H1 (cell line): ENCODE measurements around the gene GSAP. TPM values are rescaled to one million over a fixed set of nuclear protein-coding genes. Genes with fewer than 3 reads are reported as not detected.
A peak's percentile ranks its signal among the peaks of the same experiment; 100 is the strongest.

ENCODE experiments used
- CTCF ChIA-PET: fragments of 300-600 bp; sonication (Branson Sonifier 250); formaldehyde crosslinking; loops from one replicate; lab custom pipeline; 2021; ENCODE audit not compliant: partially characterized antibody; lab: Charles Lee
- POLR2A ChIA-PET: fragments of 300-600 bp; sonication (Branson Sonifier 250); formaldehyde crosslinking; loops from one replicate; lab custom pipeline; 2021; ENCODE audit warnings: inconsistent platforms; ENCODE audit not compliant: partially characterized antibody; lab: Charles Lee
- DNase-seq, 2 experiments: peaks; one replicate each; pipeline versions ENCODE4 v3.0.0 to v3.0.0-alpha.2; 2010 to 2022; ENCODE audit warnings: low spot score in 2 of 2, low read depth in 1 of 2, mixed read lengths in 1 of 2
- FAIRE-seq: peaks from 2 replicates; lab custom pipeline; 2011; peaks lifted over from hg19 to GRCh38; lab: Jason Lieb, UNC
- H2AFZ ChIP-seq: 2 replicates; pipeline ENCODE4 v1.8.1; 2012; ENCODE audit warnings: low read length, inconsistent platforms
- H2AK5ac ChIP-seq: 2 replicates; pipeline ENCODE4 v1.6.1; 2013; ENCODE audit warnings: low read depth, low read length
- H2BK120ac ChIP-seq: replicated peaks from 2 replicates; pipeline ENCODE3; 2013; ENCODE audit warnings: low read depth, low read length, inconsistent platforms
- H2BK12ac ChIP-seq: 2 replicates; pipeline ENCODE4 v1.6.1; 2013; ENCODE audit warnings: low read depth, low read length
- H2BK15ac ChIP-seq: 2 replicates; pipeline ENCODE4 v1.6.1; 2013; ENCODE audit warnings: low read length
- H2BK20ac ChIP-seq: 2 replicates; pipeline ENCODE4 v1.6.1; 2013; ENCODE audit warnings: low read length
- H2BK5ac ChIP-seq: 2 replicates; pipeline ENCODE4 v1.6.1; 2013; ENCODE audit warnings: low read depth, low read length
- H3K14ac ChIP-seq: 2 replicates; pipeline ENCODE4 v1.6.1; 2013; ENCODE audit warnings: inconsistent platforms; ENCODE audit not compliant: insufficient read length
- H3K18ac ChIP-seq: 2 replicates; pipeline ENCODE4 v1.6.1; 2013; ENCODE audit warnings: low read length; ENCODE audit errors: extremely low read depth
- H3K23ac ChIP-seq: 2 replicates; pipeline ENCODE4 v1.6.1; 2013; ENCODE audit warnings: inconsistent platforms; ENCODE audit not compliant: insufficient read length
- H3K23me2 ChIP-seq: 2 replicates; pipeline ENCODE4 v1.6.1; 2013; ENCODE audit warnings: low read depth, low read length
- H3K27ac ChIP-seq: 2 replicates; pipeline ENCODE4 v1.6.1; 2011; ENCODE audit warnings: low read depth, low read length, inconsistent platforms
- H3K27me3 ChIP-seq, 4 experiments: replicated peaks in 1 of 4; 1 replicate in 1 of 4; 2 replicates in 3 of 4; pipeline versions ENCODE4 v1.6.1 to v1.8.1; 2011 to 2013; ENCODE audit warnings: low read length in 3 of 4, mild to moderate bottlenecking in 3 of 4, inconsistent platforms in 2 of 4, mixed read lengths in 2 of 4, moderate library complexity in 1 of 4; ENCODE audit not compliant: control insufficient read depth in 3 of 4, insufficient read depth in 3 of 4; ENCODE audit errors: extremely low read depth in 1 of 4
- H3K36me3 ChIP-seq, 4 experiments: 2 replicates each; pipeline versions ENCODE4 v1.6.1 to v1.8.1; 2011 to 2013; ENCODE audit warnings: mild to moderate bottlenecking in 4 of 4, low read length in 3 of 4, moderate library complexity in 2 of 4, control low read depth in 1 of 4, inconsistent platforms in 1 of 4; ENCODE audit not compliant: insufficient read depth in 4 of 4, control insufficient read depth in 2 of 4
- H3K4ac ChIP-seq: replicated peaks from 2 replicates; pipeline ENCODE3; 2013; ENCODE audit warnings: low read length, low read depth, mixed read lengths, inconsistent platforms; ENCODE audit not compliant: insufficient read length
- H3K4me1 ChIP-seq, 4 experiments: replicated peaks in 1 of 4; 1 replicate in 1 of 4; 2 replicates in 3 of 4; pipeline versions ENCODE4 v1.6.1 to v1.8.1; 2011 to 2013; ENCODE audit warnings: low read length in 3 of 4, inconsistent platforms in 2 of 4, mixed read lengths in 1 of 4; ENCODE audit not compliant: insufficient read depth in 4 of 4, control insufficient read depth in 3 of 4
- H3K4me2 ChIP-seq, 2 experiments: 2 replicates each; pipeline versions ENCODE4 v1.6.1 to v1.8.1; 2011 to 2013; ENCODE audit warnings: low read depth in 2 of 2, low read length in 2 of 2, control low read depth in 1 of 2, inconsistent platforms in 1 of 2, mild to moderate bottlenecking in 1 of 2; ENCODE audit not compliant: insufficient read depth in 1 of 2
- H3K4me3 ChIP-seq, 4 experiments: fragments of 200-600, 300-600 bp in 1 of 4; sonication (generic), shearing (Covaris generic), sonication (Bioruptor Twin) in 1 of 4; 2 replicates each; pipeline versions ENCODE4 v1.5.1 to v1.8.1; 2011 to 2016; ENCODE audit warnings: low read length in 4 of 4, low read depth in 3 of 4, control low read depth in 2 of 4, inconsistent platforms in 2 of 4, mild to moderate bottlenecking in 2 of 4, mixed read lengths in 1 of 4, moderate library complexity in 1 of 4; ENCODE audit not compliant: insufficient read depth in 2 of 4; ENCODE audit errors: extremely low read depth in 1 of 4
- H3K56ac ChIP-seq: replicated peaks from 2 replicates; pipeline ENCODE3; 2013; ENCODE audit warnings: low read depth, mild to moderate bottlenecking, mixed read lengths, low read length, inconsistent platforms; ENCODE audit not compliant: insufficient read length
- H3K79me1 ChIP-seq: 2 replicates; pipeline ENCODE4 v1.6.1; 2013; ENCODE audit warnings: low read depth, low read length, control low read depth
- H3K79me2 ChIP-seq, 2 experiments: 2 replicates each; pipeline versions ENCODE4 v1.6.1 to v1.8.1; 2012 to 2013; ENCODE audit warnings: low read length in 2 of 2, mild to moderate bottlenecking in 2 of 2, inconsistent platforms in 1 of 2; ENCODE audit not compliant: insufficient read depth in 2 of 2, control insufficient read depth in 1 of 2
- H3K9ac ChIP-seq, 4 experiments: replicated peaks in 1 of 4; 1 replicate in 1 of 4; 2 replicates in 3 of 4; pipeline versions ENCODE4 v1.6.1 to v1.8.1; 2011 to 2013; ENCODE audit warnings: low read depth in 3 of 4, low read length in 3 of 4, control low read depth in 2 of 4, mild to moderate bottlenecking in 2 of 4, moderate library complexity in 2 of 4, inconsistent platforms in 1 of 4; ENCODE audit errors: extremely low read depth in 1 of 4
- H3K9me3 ChIP-seq, 2 experiments: 2 replicates each; pipeline versions ENCODE4 v1.6.1 to v1.8.1; 2012 to 2013; ENCODE audit warnings: mild to moderate bottlenecking in 2 of 2, moderate library complexity in 2 of 2, control low read depth in 1 of 2, inconsistent platforms in 1 of 2, low read depth in 1 of 2, low read length in 1 of 2, mixed read lengths in 1 of 2; ENCODE audit not compliant: insufficient read depth in 2 of 2
- H4K20me1 ChIP-seq, 2 experiments: replicated peaks in 1 of 2; 2 replicates each; pipeline versions ENCODE3 to v1.8.1; 2011 to 2013; ENCODE audit warnings: inconsistent platforms in 2 of 2, low read length in 2 of 2, mild to moderate bottlenecking in 1 of 2; ENCODE audit not compliant: insufficient read depth in 2 of 2, control insufficient read depth in 1 of 2
- H4K5ac ChIP-seq: 2 replicates; pipeline ENCODE4 v1.6.1; 2013; ENCODE audit warnings: low read length, low read depth, mixed read lengths, inconsistent platforms; ENCODE audit not compliant: insufficient read length
- H4K8ac ChIP-seq: 2 replicates; pipeline ENCODE4 v1.8.0; 2013; ENCODE audit warnings: mild to moderate bottlenecking, moderate library complexity, low read length, inconsistent platforms; ENCODE audit not compliant: insufficient read depth; ENCODE audit errors: extremely low read depth
- H4K91ac ChIP-seq: replicated peaks from 2 replicates; pipeline ENCODE3; 2013; ENCODE audit warnings: low read length, mixed read lengths, inconsistent platforms; ENCODE audit not compliant: insufficient read length
- BACH1 ChIP-seq: IDR thresholded peaks from 2 replicates; pipeline ENCODE4 v1.6.1; 2012; ENCODE audit warnings: low read length, improper control_type of control experiment
- CTBP2 ChIP-seq: IDR thresholded peaks from 2 replicates; pipeline ENCODE4 v1.7.0; 2011; ENCODE audit warnings: borderline replicate concordance, mild to moderate bottlenecking, moderate library complexity, mixed read lengths, low read length; ENCODE audit not compliant: insufficient read depth, insufficient read length
- PHF8 ChIP-seq: fragments of 200-600 bp; sonication (generic); conservative IDR thresholded peaks from 2 replicates; pipeline ENCODE4 v1.7.1; 2012; ENCODE audit warnings: low read depth, mild to moderate bottlenecking, inconsistent platforms, low read length, moderate library complexity
- RAD21 ChIP-seq, 2 experiments: IDR thresholded peaks in 1 of 2; conservative IDR thresholded peaks in 1 of 2; 2 replicates each; pipeline ENCODE4 v1.6.1; 2011; ENCODE audit warnings: low read depth in 2 of 2, low read length in 2 of 2, improper control_type of control experiment in 1 of 2, inconsistent platforms in 1 of 2, mild to moderate bottlenecking in 1 of 2, moderate library complexity in 1 of 2
- SAP30 ChIP-seq: fragments of 300-600 bp; sonication (generic); IDR thresholded peaks from 2 replicates; pipeline ENCODE4 v1.7.1; 2012; ENCODE audit warnings: low read length, moderate library complexity, mild to moderate bottlenecking, inconsistent platforms; ENCODE audit not compliant: insufficient read depth, insufficient replicate concordance
- SIN3A ChIP-seq, 2 experiments: IDR thresholded peaks in 1 of 2; conservative IDR thresholded peaks in 1 of 2; 2 replicates each; pipeline ENCODE4 v1.6.1; 2011 to 2012; ENCODE audit warnings: low read length in 2 of 2, improper control_type of control experiment in 1 of 2, low read depth in 1 of 2, mild to moderate bottlenecking in 1 of 2
- SIRT6 ChIP-seq: IDR thresholded peaks from one replicate; pipeline ENCODE4 v1.7.1; 2012; ENCODE audit warnings: low read length, inconsistent platforms
- SIX5 ChIP-seq: IDR thresholded peaks from 2 replicates; pipeline ENCODE4 v1.6.1; 2011; ENCODE audit warnings: mild to moderate bottlenecking, low read depth, low read length
- SRF ChIP-seq: IDR thresholded peaks from 2 replicates; pipeline ENCODE4 v1.6.1; 2011; ENCODE audit warnings: mild to moderate bottlenecking, low read depth, low read length, moderate library complexity
- TCF12 ChIP-seq: IDR thresholded peaks from 2 replicates; pipeline ENCODE4 v1.6.1; 2011; ENCODE audit warnings: low read depth, mild to moderate bottlenecking, low read length
- ZNF274 ChIP-seq: IDR thresholded peaks from 2 replicates; pipeline ENCODE4 v1.7.0; 2012; ENCODE audit warnings: low read length, borderline replicate concordance; ENCODE audit errors: extremely low read depth
- WGBS, 2 experiments: shearing (Covaris generic) in 1 of 2; methylation state at CpG; one replicate each; pipeline versions ENCODE4 v1.1.6 to v1.1.7; 2013 to 2015; ENCODE audit warnings: low lambda C conversion rate in 2 of 2, mixed read lengths in 2 of 2, inconsistent platforms in 1 of 2, low coverage in 1 of 2, missing lambda C conversion rate in 1 of 2; ENCODE audit not compliant: insufficient replicate concordance in 2 of 2, insufficient coverage in 1 of 2, insufficient read length in 1 of 2; ENCODE audit errors: extremely low coverage in 1 of 2, missing lambda C conversion rate in 1 of 2; 5-methylcytosine and 5-hydroxymethylcytosine counted together
- polyA plus RNA-seq, 7 experiments: library from polyadenylated mRNA; depleted of rRNA in 3 of 7; stranded (reverse) in 5 of 7; unstranded in 2 of 7; fragments of >200 nt in 5 of 7; fragments of 200-250 nt in 2 of 7; gene quantifications; 1 replicate in 5 of 7; 2 replicates in 1 of 7; 4 replicates in 1 of 7; pipeline versions ENCODE4 v1.2.1 to v1.2.3, GENCODE V29; 2011 to 2013; ENCODE audit warnings: missing spikeins in 2 of 7, mixed read lengths in 2 of 7
- total RNA-seq: library from RNA; stranded (reverse); fragmentation: NEBNext Ultra II Directional; extraction: Animal tissue kit (Norgen Biotek cat#: 25700); gene quantifications from 2 replicates; pipeline ENCODE4 v1.2.1, GENCODE V29; 2021
- TF ChIP-seq, protein P1 (sequence below): IDR thresholded peaks from 2 replicates; pipeline ENCODE4 v1.6.1; 2012; ENCODE audit warnings: low read length, inconsistent platforms

GSAP gene
- total and polyA plus RNA-seq, 2 of the 8 experiments (the other 6 are each of a cell fraction or from before 2014, with no cell fraction given): 0.93 to 2.1 TPM

DNA sequence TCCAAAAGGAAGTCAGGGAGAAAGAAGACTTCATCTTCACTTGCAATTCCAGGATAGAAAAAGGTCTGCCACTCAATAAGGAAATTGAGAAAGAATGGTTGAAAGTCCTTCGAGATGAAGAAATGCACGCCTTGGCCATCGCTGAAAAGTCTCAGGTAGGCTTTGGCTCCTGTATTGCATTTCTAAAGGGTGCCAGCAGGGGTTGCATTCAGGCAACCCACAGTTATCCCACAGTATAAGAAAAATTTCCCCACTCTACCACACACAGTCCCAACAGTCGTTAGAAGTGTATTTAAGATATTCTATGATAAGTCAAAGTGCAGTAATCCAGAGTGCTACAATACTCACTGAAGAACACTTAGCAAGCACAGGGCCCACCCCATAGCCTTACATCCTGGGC, 123.1 kb downstream of the GSAP start:
- H3K4me3 ChIP-seq: no peak overlapping the region
- no peaks in the 10 kb centered on the region for H3K27me3 ChIP-seq
- TF ChIP-seq SIRT6: no peak
- no peak for TF ChIP-seq SIX5
- TF ChIP-seq SAP30: no peak
- TF ChIP-seq CTBP2: no peak
- TF ChIP-seq RAD21 (IDR thresholded peaks at IDR 0.05 in 1 of 2, conservative IDR thresholded peaks at IDR 0.05 in 1 of 2; ENCODE audit: low read depth in 2 of 2, low read length in 2 of 2): peak in 1 of 2 experiments; percentile 5; a peak in 1 of 4 replicates
- TF ChIP-seq PHF8: no peak
- TF ChIP-seq BACH1: no peak
- no peak for TF ChIP-seq SIN3A (conservative IDR thresholded peaks at IDR 0.05 in 1 of 2, IDR thresholded peaks at IDR 0.05 in 1 of 2; ENCODE audit: low read depth in 1 of 2, low read length in 2 of 2)
- TF ChIP-seq ZNF274: no peak
- no peak for TF ChIP-seq TCF12
- TF ChIP-seq, protein P1, sequence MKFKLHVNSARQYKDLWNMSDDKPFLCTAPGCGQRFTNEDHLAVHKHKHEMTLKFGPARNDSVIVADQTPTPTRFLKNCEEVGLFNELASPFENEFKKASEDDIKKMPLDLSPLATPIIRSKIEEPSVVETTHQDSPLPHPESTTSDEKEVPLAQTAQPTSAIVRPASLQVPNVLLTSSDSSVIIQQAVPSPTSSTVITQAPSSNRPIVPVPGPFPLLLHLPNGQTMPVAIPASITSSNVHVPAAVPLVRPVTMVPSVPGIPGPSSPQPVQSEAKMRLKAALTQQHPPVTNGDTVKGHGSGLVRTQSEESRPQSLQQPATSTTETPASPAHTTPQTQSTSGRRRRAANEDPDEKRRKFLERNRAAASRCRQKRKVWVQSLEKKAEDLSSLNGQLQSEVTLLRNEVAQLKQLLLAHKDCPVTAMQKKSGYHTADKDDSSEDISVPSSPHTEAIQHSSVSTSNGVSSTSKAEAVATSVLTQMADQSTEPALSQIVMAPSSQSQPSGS: no peak
- no peak for TF ChIP-seq SRF

More for the DNA sequence above, 123.1 kb downstream of the GSAP start:
- Histone ChIP-seq H3K23ac (no peak overlapping the region), H3K23me2 (no peaks in the 10 kb centered on the region), H4K20me1 (no peaks in the 10 kb centered on the region), H3K27ac (no peak overlapping the region), H4K91ac (no peak overlapping the region), H2BK120ac (no peak overlapping the region), H4K8ac (no peak overlapping the region), H2AK5ac (no peak overlapping the region), H2BK5ac (no peak overlapping the region), H3K36me3 (no peaks in the 10 kb centered on the region), H2BK20ac (no peak overlapping the region), H3K79me1 (no peaks in the 10 kb centered on the region), H2BK12ac (no peak overlapping the region), H3K9ac (no peak overlapping the region), H2AFZ (no peak overlapping the region), H3K4ac (no peak overlapping the region), H3K79me2 (no peaks in the 10 kb centered on the region), H4K5ac (no peak overlapping the region), H3K56ac (no peak overlapping the region), H2BK15ac (no peak overlapping the region), H3K4me1 (no peaks in the 10 kb centered on the region), H3K18ac (no peak overlapping the region), H3K4me2 (no peak overlapping the region), H3K14ac (no peak overlapping the region), H3K9me3 (no peaks in the 10 kb centered on the region)
- DNase-seq (no peak), FAIRE-seq (no peak)
- 89% methylated on average over 4 of the region's 4 CpGs; no CpG with 5 or more reads in 1 of the 2 experiments for WGBS, 2 experiments
- POLR2A ChIA-PET: no interaction called here
- CTCF ChIA-PET: no interaction called here
